Activated B cell treated with CpG ODN at 0.5 μM for 24 hours (primary cell): ENCODE data around the gene CEP290. TPM values are rescaled to one million over a fixed set of nuclear protein-coding genes. Genes with fewer than 3 reads are reported as not detected.

Source experiments
- ATAC-seq: fragments of 200-7000 bp; cut with Tn5 transposase; one replicate; pipeline ENCODE4 v1.10.0; 2021; ENCODE audit warnings: low read depth, mild to moderate bottlenecking, moderate library complexity
- CTCF ChIA-PET: fragments of 350-600 bp; sonication (Branson Sonifier 250); formaldehyde crosslinking; loops from one replicate; lab custom pipeline; 2021; ENCODE audit warnings: antibody characterized with exemption; lab: Charles Lee
- POLR2A ChIA-PET: fragments of 350-600 bp; sonication (Branson Sonifier 250); formaldehyde crosslinking; loops from one replicate; lab custom pipeline; 2021; ENCODE audit warnings: antibody characterized with exemption; lab: Charles Lee
- DNase-seq: peaks from one replicate; pipeline ENCODE4 v3.0.0; 2022
- H3K27ac Mint-ChIP-seq: one replicate; pipeline ENCODE4 v1.8.0; 2020; ENCODE audit warnings: mixed read lengths
- H3K27me3 Mint-ChIP-seq: one replicate; pipeline ENCODE4 v1.8.0; 2021; ENCODE audit warnings: mixed read lengths
- H3K36me3 Mint-ChIP-seq: one replicate; pipeline ENCODE4 v1.8.0; 2021; ENCODE audit warnings: low read depth, mixed read lengths
- H3K4me1 Mint-ChIP-seq: one replicate; pipeline ENCODE4 v1.8.0; 2021; ENCODE audit warnings: mixed read lengths
- H3K4me3 Mint-ChIP-seq: one replicate; pipeline ENCODE4 v1.8.0; 2020; ENCODE audit warnings: mild to moderate bottlenecking, mixed read lengths
- H3K9me3 Mint-ChIP-seq: one replicate; pipeline ENCODE4 v1.8.0; 2020; ENCODE audit warnings: mixed read lengths
- CTCF ChIP-seq: fragments of 200-600 bp; IDR thresholded peaks from one replicate; pipeline ENCODE4 v1.8.0; 2022; ENCODE audit warnings: antibody characterized with exemption, mild to moderate bottlenecking
- intact Hi-C: fragments of 100-400 bp; cut with micrococcal nuclease; formaldehyde crosslinking; loops from one replicate; pipeline ENCODE4 v1.15.1; 2024
- total RNA-seq: library from RNA; stranded (reverse); gene quantifications from 2 replicates; pipeline ENCODE4 v1.2.3, GENCODE V29; 2022

CEP290 gene
- total RNA-seq, 1 donor from 2014 or later, result 15.0 TPM

DNA sequence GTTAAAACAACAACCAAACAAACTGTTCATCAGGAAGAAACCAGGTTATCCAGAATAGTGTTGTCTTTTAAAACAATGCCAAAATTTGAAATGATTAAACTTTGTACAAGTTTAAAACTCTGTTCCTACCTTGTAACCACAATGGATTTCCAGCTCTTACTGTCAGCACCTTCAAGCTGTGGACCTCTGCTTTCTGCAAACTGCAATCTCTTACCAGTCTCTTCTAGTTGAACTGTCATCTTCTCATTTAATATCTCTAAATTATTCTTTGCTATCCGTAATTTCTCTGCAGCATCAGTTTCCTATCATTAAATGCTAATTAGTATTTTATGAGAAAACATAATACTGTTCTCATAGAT lies 83.2 kb downstream of the CEP290 start:
- Mint-ChIP-seq H3K4me1 (peaks cover 15% of the 10 kb centered on the region), H3K27me3 (no peaks in the 10 kb centered on the region), H3K4me3 (no peak overlapping the region), H3K9me3 (no peaks in the 10 kb centered on the region), H3K36me3 (peaks cover 61% of the 10 kb centered on the region), H3K27ac (no peak overlapping the region)
- ATAC-seq, result no peak
- no peak for TF ChIP-seq CTCF
- POLR2A ChIA-PET, result no interaction called here
- CTCF ChIA-PET, result no interaction called here
- intact Hi-C loops, result no loop called here
- no peak for DNase-seq

GRCh38 chr12:88057994-88058718 lies 83.7 kb downstream of the CEP290 start:
- Mint-ChIP-seq H3K9me3 (no peaks in the 10 kb centered on the region), H3K4me3 (no peak overlapping the region), H3K27ac (no peak overlapping the region), H3K36me3 (peaks cover 60% of the 10 kb centered on the region), H3K4me1 (peaks cover 11% of the 10 kb centered on the region), H3K27me3 (no peaks in the 10 kb centered on the region)
- ATAC-seq, result no peak
- no peak for DNase-seq
- ChIA-PET POLR2A (no interaction called here), CTCF (no interaction called here)
- no peak for TF ChIP-seq CTCF
- intact Hi-C loops, result no loop called here

DNA sequence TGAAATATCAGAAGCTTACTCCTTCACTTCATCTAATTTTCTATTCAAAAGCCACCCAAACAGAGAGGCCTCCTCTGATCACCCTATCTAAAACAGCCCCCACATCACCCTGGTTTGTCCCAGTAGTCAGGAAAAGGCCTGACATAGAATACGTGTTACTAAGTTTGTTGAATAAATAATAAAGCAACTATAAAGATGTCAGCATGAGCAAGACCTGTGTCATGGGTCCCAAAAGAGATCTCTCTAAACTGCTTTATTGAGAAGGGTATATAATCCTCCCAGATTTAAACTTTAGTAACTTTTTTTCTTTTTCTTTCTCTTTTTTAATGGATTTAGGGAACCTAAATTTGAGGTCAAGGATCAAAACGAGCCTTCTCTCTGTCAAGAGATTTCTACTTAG lies 85.3 kb downstream of the CEP290 start:
- H3K27ac Mint-ChIP-seq, result no peak overlapping the region
- no peak for TF ChIP-seq CTCF
- no peaks in the 10 kb centered on the region for H3K9me3 Mint-ChIP-seq
- intact Hi-C loops, result no loop called here
- no peak overlapping the region for H3K4me3 Mint-ChIP-seq
- peaks cover 55% of the 10 kb centered on the region for H3K36me3 Mint-ChIP-seq
- ChIA-PET POLR2A (no interaction called here), CTCF (no interaction called here)
- H3K4me1 Mint-ChIP-seq, result no peaks in the 10 kb centered on the region
- DNase-seq, result no peak
- H3K27me3 Mint-ChIP-seq, result no peaks in the 10 kb centered on the region
- no peak for ATAC-seq

- no peaks in the 10 kb centered on the region for H3K9me3 Mint-ChIP-seq
- DNase-seq (no peak), ATAC-seq (no peak)
- CTCF ChIA-PET, result no interaction called here
- POLR2A ChIA-PET, result no interaction called here
- no peak overlapping the region for H3K4me3 Mint-ChIP-seq
- no peaks in the 10 kb centered on the region for H3K4me1 Mint-ChIP-seq
- H3K27me3 Mint-ChIP-seq, result no peaks in the 10 kb centered on the region
- H3K27ac Mint-ChIP-seq, result no peak overlapping the region
- intact Hi-C loops, result loop anchor here (5.0 kb wide), 1 partner anchor 40 kb away; no protein-coding TSS in a partner anchor
- H3K36me3 Mint-ChIP-seq, result peaks cover 50% of the 10 kb centered on the region
- no peak for TF ChIP-seq CTCF
Measured at GRCh38 chr12:88052686-88053085, 89.2 kb downstream of the CEP290 start.

DNA sequence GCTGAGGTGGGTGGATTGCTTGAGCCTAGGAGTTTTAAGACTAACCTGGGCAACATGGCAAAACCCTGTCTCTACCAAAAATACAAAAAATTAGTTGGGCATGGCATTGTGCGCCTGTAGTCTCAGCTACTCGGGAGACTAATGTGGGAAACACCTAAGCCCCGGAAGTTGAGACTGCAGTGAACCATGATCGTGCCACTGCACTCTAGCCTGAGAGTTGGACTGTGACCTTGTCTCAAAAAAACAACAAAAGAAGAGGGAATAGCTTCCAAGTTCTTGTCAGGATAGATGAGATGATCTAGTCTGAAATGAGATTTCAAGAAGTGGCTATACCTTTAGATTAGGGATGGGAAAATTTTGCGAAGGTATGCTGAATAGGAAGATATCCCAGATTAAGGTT lies 97.9 kb downstream of the CEP290 start:
- Mint-ChIP-seq H3K36me3 (peaks cover 57% of the 10 kb centered on the region), H3K4me3 (no peak overlapping the region), H3K27me3 (no peaks in the 10 kb centered on the region), H3K9me3 (no peaks in the 10 kb centered on the region), H3K27ac (no peak overlapping the region), H3K4me1 (peaks cover 8% of the 10 kb centered on the region)
- intact Hi-C loops, result no loop called here
- ChIA-PET CTCF (no interaction called here), POLR2A (no interaction called here)
- no peak for DNase-seq
- TF ChIP-seq CTCF, result no peak
- ATAC-seq, result no peak
